Measurements from ENCODE around the gene FNDC3B.

Gene FNDC3B

GRCh38 chr3:172229462-172229861 is 190.1 kb downstream of the FNDC3B start:
- Histone ChIP-seq H3K9me3 (ENCODE audit: insufficient read depth, low read depth, low read length) (no peaks in the 10 kb centered on the region), H3K79me2 (ENCODE audit: insufficient read depth, low read length) (no peaks in the 10 kb centered on the region), H3K9ac (ENCODE audit: low read depth, low read length, poor library complexity, severe bottlenecking) (no peak overlapping the region), H3K4me1 (ENCODE audit: insufficient read depth, low read length, poor library complexity, severe bottlenecking) (no peaks in the 10 kb centered on the region), H3K36me3 (ENCODE audit: insufficient read depth, low read length) (peaks cover 9% of the 10 kb centered on the region; the same call in 1 of the 2 replicates), H4K20me1 (ENCODE audit: insufficient read depth, low read length, poor library complexity, severe bottlenecking) (no peaks in the 10 kb centered on the region), H2AFZ (ENCODE audit: low read length) (no peak overlapping the region), H3F3A (ENCODE audit: low read depth) (no peaks in the 10 kb centered on the region), H3K4me2 (ENCODE audit: low read depth, low read length, poor library complexity, severe bottlenecking) (no peak overlapping the region), H3K9me2 (replicated peaks; ENCODE audit: low read depth, low read length) (no peaks in the 10 kb centered on the region), H3K27me3 (ENCODE audit: insufficient read depth, low read length, poor library complexity, severe bottlenecking) (no peaks in the 10 kb centered on the region), H3K4me3 (ENCODE audit: low read length, poor library complexity, severe bottlenecking) (no peak overlapping the region)
- TF ChIP-seq EZH2phosphoT487 (IDR thresholded peaks at IDR 0.05; ENCODE audit: borderline replicate concordance) (no peak), CTCF (conservative IDR thresholded peaks at IDR 0.05; ENCODE audit: low read length) (no peak)

- no peaks in the 10 kb centered on the region for H3F3A ChIP-seq (ENCODE audit: low read depth)
These were observed 192.0 kb downstream of the FNDC3B start for GRCh38 chr3:172231318-172231901.

GRCh38 chr3:172232579-172233212 is 193.3 kb downstream of the FNDC3B start:
- no peaks in the 10 kb centered on the region for H3K79me2 ChIP-seq (ENCODE audit: insufficient read depth, low read length)
- no peaks in the 10 kb centered on the region for H3F3A ChIP-seq (ENCODE audit: low read depth)
- no peak overlapping the region for H3K9ac ChIP-seq (ENCODE audit: low read depth, low read length, poor library complexity, severe bottlenecking)
- H2AFZ ChIP-seq (ENCODE audit: low read length): no peak overlapping the region
- no peak for TF ChIP-seq EZH2phosphoT487 (IDR thresholded peaks at IDR 0.05; ENCODE audit: borderline replicate concordance)
- no peak for TF ChIP-seq CTCF (conservative IDR thresholded peaks at IDR 0.05; ENCODE audit: low read length)
- H3K9me2 ChIP-seq (replicated peaks; ENCODE audit: low read depth, low read length): no peaks in the 10 kb centered on the region
- H3K9me3 ChIP-seq (ENCODE audit: insufficient read depth, low read depth, low read length): no peaks in the 10 kb centered on the region
- no peaks in the 10 kb centered on the region for H3K4me1 ChIP-seq (ENCODE audit: insufficient read depth, low read length, poor library complexity, severe bottlenecking)
- peaks cover under 1% of the 10 kb centered on the region; the same call in 1 of the 2 replicates for H3K36me3 ChIP-seq (ENCODE audit: insufficient read depth, low read length)
- H3K27me3 ChIP-seq (ENCODE audit: insufficient read depth, low read length, poor library complexity, severe bottlenecking): no peaks in the 10 kb centered on the region
- no peak overlapping the region for H3K4me2 ChIP-seq (ENCODE audit: low read depth, low read length, poor library complexity, severe bottlenecking)
- H4K20me1 ChIP-seq (ENCODE audit: insufficient read depth, low read length, poor library complexity, severe bottlenecking): no peaks in the 10 kb centered on the region
- H3K4me3 ChIP-seq (ENCODE audit: low read length, poor library complexity, severe bottlenecking): no peak overlapping the region

More at GRCh38 chr3:172231318-172231901, 192.0 kb downstream of the FNDC3B start:
- Histone ChIP-seq H3K4me3 (ENCODE audit: low read length, poor library complexity, severe bottlenecking) (no peak overlapping the region), H3K4me1 (ENCODE audit: insufficient read depth, low read length, poor library complexity, severe bottlenecking) (no peaks in the 10 kb centered on the region), H3K9me2 (replicated peaks; ENCODE audit: low read depth, low read length) (no peaks in the 10 kb centered on the region), H3K9ac (ENCODE audit: low read depth, low read length, poor library complexity, severe bottlenecking) (no peak overlapping the region), H4K20me1 (ENCODE audit: insufficient read depth, low read length, poor library complexity, severe bottlenecking) (no peaks in the 10 kb centered on the region), H3K9me3 (ENCODE audit: insufficient read depth, low read depth, low read length) (no peaks in the 10 kb centered on the region), H3K27me3 (ENCODE audit: insufficient read depth, low read length, poor library complexity, severe bottlenecking) (no peaks in the 10 kb centered on the region), H3K79me2 (ENCODE audit: insufficient read depth, low read length) (no peaks in the 10 kb centered on the region), H3K36me3 (ENCODE audit: insufficient read depth, low read length) (peaks cover 9% of the 10 kb centered on the region; the same call in 1 of the 2 replicates), H2AFZ (ENCODE audit: low read length) (no peak overlapping the region), H3K4me2 (ENCODE audit: low read depth, low read length, poor library complexity, severe bottlenecking) (no peak overlapping the region)
- TF ChIP-seq EZH2phosphoT487 (IDR thresholded peaks at IDR 0.05; ENCODE audit: borderline replicate concordance) (no peak), CTCF (conservative IDR thresholded peaks at IDR 0.05; ENCODE audit: low read length) (no peak)

All from Loucy (cell line).